Omental fat pad (tissue), 4 donors: ENCODE data around the gene BEGAIN. TPM values are rescaled to one million over a fixed set of nuclear protein-coding genes. Genes with fewer than 3 reads are reported as not detected.

Experiments used
- ATAC-seq: fragments of 150-250 bp; one replicate; pipeline ENCODE4 v1.9.1; 2016; ENCODE audit warnings: mild to moderate bottlenecking, moderate library complexity; ENCODE audit not compliant: low FRiP score
- DNase-seq: peaks from one replicate; pipeline ENCODE4 v3.0.0-alpha.2; 2019; ENCODE audit warnings: low spot score
- total RNA-seq, 4 donors: library from RNA; depleted of rRNA; stranded (reverse); fragments of >200 nt; gene quantifications; one replicate each; pipeline ENCODE4 v1.1.0, GENCODE V29; 2016
- TF ChIP-seq, protein P1 (sequence below), 3 donors: fragments of 450-650 bp; IDR thresholded peaks; one replicate each; pipeline ENCODE4 v1.5.1; 2016 to 2017; ENCODE audit warnings: antibody characterized with exemption in 3 of 3, mild to moderate bottlenecking in 3 of 3, moderate library complexity in 2 of 3

BEGAIN gene
- total RNA-seq, 4 donors from 2014 or later: 1.0 to 8.6 (median 1.6) TPM

DNA sequence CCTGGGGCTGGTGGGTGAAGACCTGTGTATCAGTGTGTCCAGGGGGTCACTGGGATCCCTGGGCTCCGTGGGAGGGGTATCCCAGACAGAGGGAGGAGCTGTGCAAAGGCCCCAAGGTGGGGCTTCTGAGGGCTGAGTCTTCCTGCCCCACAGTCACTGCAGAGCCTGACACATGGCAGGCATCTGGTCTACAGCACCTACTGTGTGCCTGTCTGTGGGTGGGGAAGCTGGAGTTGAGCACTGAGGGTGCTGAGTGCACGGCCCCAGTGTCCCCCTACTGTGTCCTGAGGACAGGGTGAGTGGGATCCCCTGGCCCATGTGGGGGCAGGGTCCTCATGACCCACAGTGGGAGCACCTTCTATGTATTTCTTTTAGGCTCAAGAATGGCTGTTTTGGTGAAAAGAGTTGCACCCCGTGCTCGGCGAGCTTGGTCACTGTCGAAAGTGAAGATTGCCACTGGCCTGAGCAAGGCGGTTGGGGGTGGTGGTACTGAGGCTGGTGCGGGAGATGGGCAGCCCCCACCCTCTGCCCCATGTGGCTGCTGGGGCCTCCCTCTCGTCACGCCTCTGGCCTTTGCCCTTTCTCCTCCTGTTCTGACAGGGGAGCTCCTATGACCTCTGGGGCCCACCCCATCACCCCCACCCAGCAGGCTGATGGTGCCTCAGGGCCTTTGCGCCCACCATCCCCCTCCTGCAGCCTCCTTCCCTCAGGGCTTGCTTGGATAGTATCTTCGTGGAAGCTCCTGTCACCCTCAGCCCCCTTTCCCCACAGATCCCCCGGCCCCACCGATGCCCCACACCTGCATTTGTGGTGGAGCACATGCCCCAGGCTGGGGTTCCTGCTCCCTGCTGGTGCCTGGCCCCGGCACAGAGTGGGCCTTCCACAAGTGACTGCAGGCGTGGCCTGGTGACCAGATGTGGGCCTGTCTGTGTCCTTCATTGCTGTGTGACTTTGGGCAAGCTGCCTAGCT lies 55.8 kb downstream of the BEGAIN start:
- no peak for ATAC-seq
- peak; percentile 13 for DNase-seq

DNA sequence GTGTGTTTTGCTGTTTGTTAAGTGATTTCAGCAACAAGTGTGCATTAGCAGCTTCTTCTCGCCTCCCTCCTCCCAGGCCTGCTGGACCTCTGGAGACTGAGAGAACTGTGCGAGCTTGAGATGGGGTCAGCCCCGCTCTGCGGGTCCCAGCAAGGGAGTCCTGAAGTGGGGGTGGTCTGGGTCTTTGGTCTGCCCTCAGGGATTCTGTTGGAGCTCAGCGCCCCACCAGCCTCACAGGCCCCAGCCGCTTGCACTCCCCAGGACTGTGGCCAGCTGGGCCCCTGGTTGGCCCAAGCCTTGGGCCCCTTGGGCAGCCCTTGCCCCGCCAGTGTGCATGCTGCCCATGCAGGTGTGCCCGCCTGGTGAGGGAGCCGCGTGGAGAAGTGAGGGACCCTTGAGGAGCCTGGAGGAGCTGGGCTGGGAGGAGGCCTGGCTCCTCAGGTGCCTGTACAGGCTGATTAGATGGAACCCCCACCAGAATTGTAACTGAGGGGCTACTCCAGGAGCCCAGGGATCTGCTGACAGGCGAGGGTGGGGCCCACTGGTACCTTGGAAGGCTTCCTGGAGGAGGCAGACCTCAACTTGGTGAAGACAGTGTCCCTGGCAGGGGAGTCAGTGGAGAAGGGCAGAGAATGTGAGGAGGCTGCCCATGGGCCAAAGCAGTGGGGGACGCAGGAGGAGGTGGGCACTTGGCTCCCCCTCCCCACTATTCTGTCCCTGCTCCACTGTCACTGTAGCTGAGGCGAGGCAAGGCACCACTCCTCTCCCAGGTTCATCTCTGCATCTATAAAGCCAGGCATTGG lies 56.7 kb downstream of the BEGAIN start:
- DNase-seq (peak; percentile 6), ATAC-seq (no peak)
- TF ChIP-seq, protein P1, sequence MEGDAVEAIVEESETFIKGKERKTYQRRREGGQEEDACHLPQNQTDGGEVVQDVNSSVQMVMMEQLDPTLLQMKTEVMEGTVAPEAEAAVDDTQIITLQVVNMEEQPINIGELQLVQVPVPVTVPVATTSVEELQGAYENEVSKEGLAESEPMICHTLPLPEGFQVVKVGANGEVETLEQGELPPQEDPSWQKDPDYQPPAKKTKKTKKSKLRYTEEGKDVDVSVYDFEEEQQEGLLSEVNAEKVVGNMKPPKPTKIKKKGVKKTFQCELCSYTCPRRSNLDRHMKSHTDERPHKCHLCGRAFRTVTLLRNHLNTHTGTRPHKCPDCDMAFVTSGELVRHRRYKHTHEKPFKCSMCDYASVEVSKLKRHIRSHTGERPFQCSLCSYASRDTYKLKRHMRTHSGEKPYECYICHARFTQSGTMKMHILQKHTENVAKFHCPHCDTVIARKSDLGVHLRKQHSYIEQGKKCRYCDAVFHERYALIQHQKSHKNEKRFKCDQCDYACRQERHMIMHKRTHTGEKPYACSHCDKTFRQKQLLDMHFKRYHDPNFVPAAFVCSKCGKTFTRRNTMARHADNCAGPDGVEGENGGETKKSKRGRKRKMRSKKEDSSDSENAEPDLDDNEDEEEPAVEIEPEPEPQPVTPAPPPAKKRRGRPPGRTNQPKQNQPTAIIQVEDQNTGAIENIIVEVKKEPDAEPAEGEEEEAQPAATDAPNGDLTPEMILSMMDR (IDR thresholded peaks at IDR 0.05): no peak

More for the DNA sequence above, 55.8 kb downstream of the BEGAIN start:
- TF ChIP-seq, protein P1 (IDR thresholded peaks at IDR 0.05): no peak

DNA sequence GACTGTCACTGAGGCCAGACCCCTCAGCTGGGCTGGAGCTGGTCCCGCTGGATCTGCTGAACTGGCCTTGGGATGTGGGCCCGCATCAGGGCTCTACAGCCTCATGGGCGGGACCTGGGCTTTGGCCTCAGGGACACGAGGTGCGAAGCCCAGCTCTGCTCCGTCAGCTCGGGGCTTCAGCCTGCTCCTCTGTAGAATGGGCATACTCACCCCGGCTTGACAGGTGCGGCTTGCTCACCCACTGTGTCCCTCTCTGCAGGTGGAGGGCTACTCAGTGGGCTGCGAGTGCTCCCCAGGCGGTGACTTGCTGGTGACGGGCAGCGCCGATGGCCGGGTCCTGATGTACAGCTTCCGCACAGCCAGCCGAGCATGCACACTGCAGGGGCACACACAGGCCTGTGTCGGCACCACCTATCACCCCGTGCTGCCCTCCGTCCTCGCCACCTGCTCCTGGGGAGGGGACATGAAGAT lies 57.6 kb downstream of the BEGAIN start:
- TF ChIP-seq, protein P1 (IDR thresholded peaks at IDR 0.05): no peak
- DNase-seq (peak; percentile 14), ATAC-seq (no peak)

DNA sequence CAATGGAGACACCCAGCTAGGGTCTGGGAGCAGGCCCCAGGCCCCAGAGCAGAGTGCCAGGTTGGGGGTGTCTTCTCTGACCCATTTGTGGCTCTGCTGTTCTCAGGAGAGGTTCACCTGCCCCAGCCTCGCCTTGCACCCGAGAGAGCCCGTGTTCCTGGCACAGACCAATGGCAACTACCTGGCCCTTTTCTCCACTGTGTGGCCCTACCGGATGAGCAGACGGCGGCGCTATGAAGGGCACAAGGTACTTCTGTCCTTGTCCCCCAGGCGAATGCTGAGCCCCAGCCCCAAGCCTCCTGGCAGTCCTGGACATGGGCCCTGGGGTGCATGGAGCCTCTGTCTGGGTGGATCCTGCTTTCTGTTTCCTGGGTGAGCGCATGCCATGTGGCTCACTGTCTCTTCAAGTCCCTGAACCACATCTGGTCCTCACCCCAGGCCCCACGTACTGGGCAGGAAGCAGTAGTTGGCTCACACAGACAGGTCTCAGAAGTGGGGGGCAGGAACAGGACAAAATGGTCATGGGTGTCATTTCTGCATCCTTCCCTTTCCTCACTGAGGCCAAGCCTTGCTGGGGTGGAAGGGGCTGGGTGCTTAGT lies 58.2 kb downstream of the BEGAIN start:
- DNase-seq (no peak), ATAC-seq (no peak)
- TF ChIP-seq, protein P1 (IDR thresholded peaks at IDR 0.05): no peak

DNA sequence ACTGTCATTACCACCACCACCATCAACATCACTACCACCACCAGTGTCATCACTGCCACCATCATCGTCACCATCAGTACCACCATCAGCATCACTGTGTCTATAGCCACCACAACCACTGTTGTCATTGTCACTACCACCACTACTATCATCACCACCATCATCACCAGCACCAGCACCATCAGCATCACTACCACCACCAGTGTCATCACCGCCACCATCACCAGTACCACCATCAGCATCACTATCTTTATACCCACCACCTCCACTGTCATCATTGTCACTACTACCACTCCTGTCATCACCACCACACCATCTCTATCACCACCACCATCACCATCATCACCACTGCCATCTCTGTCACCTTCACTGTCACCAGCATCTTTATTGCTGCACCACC lies 60.6 kb downstream of the BEGAIN start:
- peak; percentile 45 for ATAC-seq
- peak; percentile 30 for DNase-seq
- TF ChIP-seq, protein P1 (IDR thresholded peaks at IDR 0.05): no peak

DNA sequence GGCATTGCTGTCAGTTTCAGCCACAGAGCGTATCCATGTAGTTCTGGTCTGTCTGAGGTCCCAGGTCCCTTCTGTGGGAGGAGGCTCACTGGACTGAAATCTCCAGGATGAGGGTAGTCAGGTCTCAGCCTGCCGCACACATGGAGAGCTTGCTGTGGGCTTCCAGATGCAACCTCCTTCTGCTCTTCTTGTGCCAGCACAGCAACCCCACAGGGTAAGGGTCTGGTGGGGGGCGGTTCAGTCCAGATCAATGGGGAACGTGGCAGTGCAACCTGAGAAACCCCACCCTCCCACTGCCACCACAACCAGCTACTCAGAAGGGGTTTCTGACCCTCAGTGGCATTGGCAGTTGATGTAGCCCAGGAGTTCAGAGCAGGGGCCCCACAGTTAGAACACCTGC lies 61.2 kb downstream of the BEGAIN start:
- TF ChIP-seq, protein P1 (IDR thresholded peaks at IDR 0.05): no peak
- DNase-seq: peak; percentile 4
- no peak for ATAC-seq
